ENCODE measurements around the gene AMOTL2.

DNA sequence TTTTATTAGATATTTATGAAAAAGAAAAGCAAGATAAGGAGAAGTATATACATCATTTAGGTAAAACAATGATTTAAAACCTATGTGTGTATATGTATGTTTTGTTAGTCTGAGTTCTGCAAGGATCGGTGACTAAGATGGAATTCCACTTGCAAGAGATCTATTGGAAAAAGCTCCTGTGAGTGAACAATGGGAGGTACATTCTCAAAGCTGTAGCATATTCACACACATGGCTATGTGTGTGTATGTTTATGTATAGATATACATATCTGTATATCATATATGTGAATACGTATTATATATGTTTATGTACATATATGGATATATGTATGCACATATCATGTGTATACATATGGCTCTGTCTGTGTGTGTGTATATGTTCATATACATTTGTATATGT, 54.3 kb downstream of the AMOTL2 start:
- TF ChIP-seq TCF12 (IDR thresholded peaks at IDR 0.05), result no peak
- TF ChIP-seq POLR2AphosphoS5 (IDR thresholded peaks at IDR 0.05; ENCODE audit: low read depth, low read length), result no peak

All from SK-N-SH (cell line).